Measurements from ENCODE around the gene EMC10.
"Not testable (repeated sequence)": the region's sequence is repeated elsewhere in the genome, so short reads cannot be mapped to it uniquely, and the experiment has no call there.

EMC10 gene

GRCh38 chr19:50451223-50451534, 25.1 kb upstream of the EMC10 start:
- no peak for DNase-seq (ENCODE audit: low read depth in 3 of 3)

DNA sequence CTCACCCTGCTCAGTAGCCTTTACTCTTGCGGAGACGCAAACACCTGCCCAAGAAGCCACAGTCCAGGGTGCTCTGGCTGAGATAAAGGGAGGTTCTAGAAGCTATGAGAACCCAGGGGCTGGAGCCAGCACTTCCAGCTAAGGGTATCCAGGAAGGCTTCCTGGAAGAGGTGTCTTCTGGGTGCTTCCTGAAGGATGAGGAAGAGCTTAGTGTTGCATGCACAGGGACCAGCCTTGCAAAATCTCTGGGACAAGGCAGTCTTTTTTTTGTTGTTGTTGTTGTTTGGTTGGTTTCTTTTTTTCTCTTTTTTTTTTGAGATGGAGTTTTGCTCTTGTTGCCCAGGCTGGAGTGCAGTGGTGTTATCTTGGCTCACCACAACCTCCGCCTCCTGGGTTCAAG, 23.1 kb upstream of the EMC10 start:
- DNase-seq (ENCODE audit: low read depth in 3 of 3), result no peak

- DNase-seq (ENCODE audit: low read depth in 3 of 3), result no peak
Observed at GRCh38 chr19:50455992-50456391, 20.3 kb upstream of the EMC10 start.

DNA sequence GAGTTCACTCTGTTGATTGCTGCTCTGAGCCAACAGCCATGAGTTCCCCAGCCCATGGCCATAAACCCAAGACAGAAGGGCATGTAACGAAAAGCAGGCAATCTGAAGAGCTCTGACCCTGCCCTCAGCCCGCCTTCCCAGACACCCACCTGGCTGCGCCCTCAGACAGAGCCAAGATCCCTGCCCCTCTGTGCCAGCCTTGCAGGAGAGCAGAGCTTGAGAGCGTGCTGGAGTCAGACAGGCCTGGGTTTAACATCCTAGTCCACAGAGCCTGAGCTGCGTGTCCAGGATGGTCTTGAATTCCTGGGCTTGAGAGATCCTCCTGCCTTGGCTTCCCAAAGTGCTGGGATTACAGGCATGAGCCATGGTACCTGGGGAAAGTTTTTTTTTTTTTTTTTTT, 19.0 kb upstream of the EMC10 start:
- no peak for DNase-seq (ENCODE audit: low read depth in 3 of 3)

- no peak for DNase-seq (ENCODE audit: low read depth in 3 of 3)
Observed at GRCh38 chr19:50458396-50459066, 17.8 kb upstream of the EMC10 start.

GRCh38 chr19:50459067-50459456, 17.2 kb upstream of the EMC10 start:
- no peak for DNase-seq (ENCODE audit: low read depth in 3 of 3)

DNA sequence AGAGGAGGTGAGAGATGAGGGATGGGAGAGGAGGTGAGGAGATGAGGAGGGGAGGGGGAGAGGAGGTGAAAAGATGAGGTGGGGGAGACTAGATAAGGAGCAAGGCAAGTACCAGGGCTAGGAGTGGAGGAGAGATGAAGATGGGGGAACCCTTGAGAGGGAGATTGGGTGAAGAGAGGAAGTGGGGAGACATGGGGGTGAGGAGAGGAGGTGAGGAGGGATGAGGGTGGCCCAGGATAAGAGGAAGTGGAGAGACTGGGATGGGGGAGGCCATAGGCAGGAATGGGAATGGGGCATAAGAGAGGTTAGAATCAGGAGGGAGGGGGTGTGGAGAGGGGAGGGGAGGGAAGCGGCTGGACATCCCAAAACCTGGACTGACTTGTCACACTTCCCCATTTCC, 16.7 kb upstream of the EMC10 start:
- no peak for DNase-seq (ENCODE audit: low read depth in 3 of 3)

GRCh38 chr19:50460161-50460765, 16.0 kb upstream of the EMC10 start:
- peak in 1 of 3 experiments; percentile 9 for DNase-seq (ENCODE audit: low read depth in 3 of 3)

GRCh38 chr19:50461066-50461875, 15.0 kb upstream of the EMC10 start:
- DNase-seq (ENCODE audit: low read depth in 3 of 3), result peak in 2 of 3 experiments; percentile 37 to 58

- no peak for DNase-seq (ENCODE audit: low read depth in 3 of 3)
Observed at GRCh38 chr19:50462970-50463369, 13.3 kb upstream of the EMC10 start.

- no peak for DNase-seq (ENCODE audit: low read depth in 3 of 3)
Observed at GRCh38 chr19:50464348-50464747, 12.0 kb upstream of the EMC10 start.

GRCh38 chr19:50465000-50465399, 11.3 kb upstream of the EMC10 start:
- DNase-seq (ENCODE audit: low read depth in 3 of 3), result no peak

- no peak for DNase-seq (ENCODE audit: low read depth in 3 of 3)
Observed at GRCh38 chr19:50465986-50466705, 10.2 kb upstream of the EMC10 start.

DNA sequence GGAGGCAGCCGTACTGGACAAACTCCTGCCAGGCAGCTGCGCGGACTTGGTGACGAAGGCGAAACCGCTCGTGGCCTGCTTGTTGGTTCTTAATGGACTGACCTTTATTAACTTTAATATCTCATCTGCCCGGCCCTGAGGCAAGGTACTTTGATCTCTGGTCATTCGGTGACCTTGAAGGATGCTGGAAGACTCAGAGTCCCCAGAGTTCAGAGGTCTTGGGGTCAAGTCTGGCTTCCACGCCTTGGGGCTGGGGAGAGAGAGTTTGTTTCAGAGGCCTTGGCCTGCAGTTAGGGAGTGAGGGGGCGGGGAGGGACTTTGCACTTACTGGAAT, 9.6 kb upstream of the EMC10 start:
- no peak for DNase-seq (ENCODE audit: low read depth in 3 of 3)

DNA sequence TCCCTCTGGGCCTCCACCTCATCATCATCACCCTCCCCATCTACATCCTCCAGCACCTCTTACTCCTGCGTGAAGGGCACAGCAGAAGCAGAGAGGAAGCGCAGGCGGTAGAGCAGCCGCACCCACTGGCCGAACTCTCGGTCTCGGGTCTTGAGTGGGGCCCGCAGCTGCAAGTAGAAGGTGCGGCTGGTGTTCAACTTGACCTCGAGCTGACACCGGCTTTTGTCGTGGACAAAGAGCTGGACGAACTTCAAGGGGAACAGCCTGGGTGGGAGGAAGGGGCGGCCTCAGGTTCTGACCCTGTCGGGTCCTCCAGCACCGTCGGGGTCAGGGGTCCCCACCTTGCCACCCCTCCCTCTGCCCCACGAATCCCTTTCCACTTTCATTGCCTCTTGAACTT, 8.7 kb upstream of the EMC10 start:
- DNase-seq (ENCODE audit: low read depth in 3 of 3), result no peak

- DNase-seq (ENCODE audit: low read depth in 3 of 3), result no peak
Observed at GRCh38 chr19:50468818-50469217, 7.5 kb upstream of the EMC10 start.

GRCh38 chr19:50473336-50473735, 3.0 kb upstream of the EMC10 start:
- not testable (repeated sequence) for DNase-seq (ENCODE audit: low read depth in 3 of 3)

- DNase-seq (ENCODE audit: low read depth in 3 of 3), result no peak
Observed at GRCh38 chr19:50475101-50475568, 1.2 kb upstream of the EMC10 start.

DNA sequence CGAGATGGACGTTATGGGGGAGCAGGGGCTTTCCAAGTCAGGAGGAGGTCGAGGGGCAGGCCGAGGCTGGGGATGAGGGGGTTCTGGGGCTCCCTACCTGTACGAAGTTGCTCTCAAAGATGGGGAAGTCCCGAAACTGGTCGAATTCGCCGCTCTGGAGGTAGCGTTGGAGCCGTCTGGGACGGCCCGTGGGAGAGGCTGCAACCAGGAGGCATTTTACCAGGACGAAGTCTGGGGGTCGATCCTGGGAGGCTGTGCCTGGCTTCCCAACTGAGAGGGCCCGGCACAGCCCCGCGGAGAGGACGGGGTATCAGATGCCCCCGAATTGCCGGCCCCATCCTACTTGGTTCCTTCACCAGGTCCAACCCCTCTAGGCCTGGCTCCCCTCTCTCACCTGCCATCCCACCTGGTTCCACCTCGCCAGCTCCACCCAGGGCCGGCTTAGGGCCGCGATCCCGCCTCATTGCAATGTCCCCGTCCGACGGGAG, 527 bp upstream of the EMC10 start:
- no peak for DNase-seq (ENCODE audit: low read depth in 3 of 3)

DNA sequence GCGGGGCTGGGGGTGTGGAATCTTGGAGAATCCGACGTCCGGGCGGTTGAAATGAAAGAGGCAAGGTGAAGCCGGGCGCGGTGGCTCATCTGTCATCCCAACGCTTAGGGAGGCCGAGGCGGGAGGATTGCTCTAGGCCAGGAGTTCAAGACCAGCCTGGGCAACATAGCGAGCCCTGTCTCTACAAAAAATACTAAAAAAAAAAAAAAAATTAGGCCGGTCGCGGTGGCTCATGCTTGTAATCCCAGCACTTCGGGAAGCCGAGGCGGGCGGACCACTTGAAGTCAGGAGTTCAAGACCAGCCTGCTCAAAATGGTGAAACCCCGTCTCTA, 566 bp downstream of the EMC10 start:
- DNase-seq (ENCODE audit: low read depth in 3 of 3), result no peak

- DNase-seq (ENCODE audit: low read depth in 3 of 3), result no peak
Observed at GRCh38 chr19:50477751-50478515, 1.6 kb downstream of the EMC10 start.
